IPS-15b (cell line): ENCODE data around the gene C3orf49.

ENCODE experiments used
- H3K27me3 ChIP-seq: one replicate; pipeline ENCODE4 v1.6.1; 2013; ENCODE audit warnings: low read length; ENCODE audit not compliant: control insufficient read depth, insufficient read depth
- H3K36me3 ChIP-seq: one replicate; pipeline ENCODE4 v1.6.1; 2013; ENCODE audit warnings: low read length; ENCODE audit not compliant: control insufficient read depth, insufficient read depth
- H3K4me1 ChIP-seq: one replicate; pipeline ENCODE4 v1.6.1; 2013; ENCODE audit warnings: mild to moderate bottlenecking, low read length; ENCODE audit not compliant: control insufficient read depth, insufficient read depth
- H3K4me3 ChIP-seq: one replicate; pipeline ENCODE4 v1.5.1; 2013; ENCODE audit warnings: low read depth, low read length
- H3K9ac ChIP-seq: one replicate; pipeline ENCODE4 v1.6.1; 2013; ENCODE audit warnings: low read depth, mild to moderate bottlenecking, low read length
- H3K9me3 ChIP-seq: one replicate; pipeline ENCODE4 v1.6.1; 2013; ENCODE audit warnings: mild to moderate bottlenecking, low read length; ENCODE audit not compliant: control insufficient read depth, insufficient read depth

C3orf49 gene

DNA sequence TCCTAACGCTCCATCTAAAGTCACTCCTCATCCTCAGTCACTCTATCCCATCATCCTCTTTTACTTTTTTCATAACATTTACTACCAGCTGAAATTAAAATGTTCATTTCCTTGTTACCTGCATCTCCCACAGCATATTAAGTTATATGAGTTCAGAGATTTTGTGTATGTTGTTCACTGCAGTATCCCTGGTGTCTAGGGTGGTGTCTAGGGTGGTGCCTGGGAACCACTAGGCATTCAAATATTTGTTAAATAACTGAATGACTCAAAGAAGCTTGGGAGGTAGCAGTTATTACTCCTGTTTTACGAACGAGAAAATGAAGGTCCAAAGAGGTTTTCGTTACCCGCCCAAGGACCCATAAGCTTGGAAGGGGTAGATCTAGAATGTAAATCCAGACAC, 1.9 kb upstream of the C3orf49 start:
- H3K27me3 ChIP-seq: no peaks in the 10 kb centered on the region
- peaks cover 2% of the 10 kb centered on the region for H3K4me1 ChIP-seq
- H3K4me3 ChIP-seq: no peak overlapping the region
- no peaks in the 10 kb centered on the region for H3K9me3 ChIP-seq
- no peak overlapping the region for H3K9ac ChIP-seq
- H3K36me3 ChIP-seq: no peaks in the 10 kb centered on the region

GRCh38 chr3:63818282-63819150, 583 bp upstream of the C3orf49 start:
- no peaks in the 10 kb centered on the region for H3K27me3 ChIP-seq
- H3K9ac ChIP-seq: no peak overlapping the region
- peaks cover 2% of the 10 kb centered on the region for H3K4me1 ChIP-seq
- no peak overlapping the region for H3K4me3 ChIP-seq
- H3K36me3 ChIP-seq: no peaks in the 10 kb centered on the region
- H3K9me3 ChIP-seq: no peaks in the 10 kb centered on the region

GRCh38 chr3:63824309-63824708, 5.2 kb downstream of the C3orf49 start:
- no peak overlapping the region for H3K4me3 ChIP-seq
- no peaks in the 10 kb centered on the region for H3K36me3 ChIP-seq
- no peaks in the 10 kb centered on the region for H3K4me1 ChIP-seq
- no peaks in the 10 kb centered on the region for H3K9me3 ChIP-seq
- no peaks in the 10 kb centered on the region for H3K27me3 ChIP-seq
- H3K9ac ChIP-seq: no peak overlapping the region

DNA sequence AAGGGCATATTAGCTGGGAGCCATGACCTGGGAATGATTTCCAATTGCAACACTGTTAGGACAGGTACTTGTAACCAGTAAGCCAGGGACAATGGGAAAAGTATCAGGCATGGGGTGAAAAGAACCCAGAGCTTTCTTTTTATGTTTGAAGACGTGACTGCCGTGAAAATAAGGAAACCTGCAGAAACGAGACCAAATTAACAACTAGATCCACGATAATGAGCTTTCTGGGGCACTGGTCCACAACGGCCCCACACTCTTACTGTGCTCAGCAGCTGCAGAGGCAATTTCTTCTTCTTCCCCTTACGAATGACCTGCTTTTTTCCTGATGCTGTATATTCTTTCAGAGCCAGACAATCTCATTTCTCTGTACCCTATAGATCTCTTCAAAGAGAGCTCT, 11.4 kb downstream of the C3orf49 start:
- no peaks in the 10 kb centered on the region for H3K36me3 ChIP-seq
- H3K4me1 ChIP-seq: no peaks in the 10 kb centered on the region
- no peak overlapping the region for H3K4me3 ChIP-seq
- no peaks in the 10 kb centered on the region for H3K27me3 ChIP-seq
- no peaks in the 10 kb centered on the region for H3K9me3 ChIP-seq
- H3K9ac ChIP-seq: no peak overlapping the region

DNA sequence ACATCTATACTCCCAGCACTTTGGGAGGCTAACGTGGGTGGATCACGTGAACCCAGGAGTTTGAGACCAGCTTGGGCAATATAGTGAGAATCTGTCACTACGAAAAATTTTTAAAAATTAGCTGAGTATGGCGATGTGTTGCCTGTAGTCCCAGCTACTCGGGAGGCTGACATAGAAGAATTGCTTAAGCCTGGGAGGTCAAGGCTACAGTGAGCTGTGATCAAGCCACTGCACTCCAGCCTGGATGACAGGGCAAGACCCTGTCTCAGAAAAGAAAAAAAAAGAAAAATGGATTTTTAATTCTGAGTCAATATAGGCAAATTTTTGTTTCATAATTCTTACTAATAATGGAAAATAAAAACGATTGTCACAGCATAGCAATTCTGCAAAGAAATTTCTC, 13.3 kb downstream of the C3orf49 start:
- Histone ChIP-seq H3K4me3 (no peak overlapping the region), H3K4me1 (no peaks in the 10 kb centered on the region), H3K36me3 (no peaks in the 10 kb centered on the region), H3K9me3 (no peaks in the 10 kb centered on the region), H3K9ac (no peak overlapping the region), H3K27me3 (no peaks in the 10 kb centered on the region)

- no peaks in the 10 kb centered on the region for H3K9me3 ChIP-seq
- H3K4me1 ChIP-seq: no peaks in the 10 kb centered on the region
- H3K9ac ChIP-seq: no peak overlapping the region
- no peak overlapping the region for H3K4me3 ChIP-seq
- H3K36me3 ChIP-seq: no peaks in the 10 kb centered on the region
- H3K27me3 ChIP-seq: no peaks in the 10 kb centered on the region
Measured at GRCh38 chr3:63841704-63842103, 22.6 kb downstream of the C3orf49 start.

DNA sequence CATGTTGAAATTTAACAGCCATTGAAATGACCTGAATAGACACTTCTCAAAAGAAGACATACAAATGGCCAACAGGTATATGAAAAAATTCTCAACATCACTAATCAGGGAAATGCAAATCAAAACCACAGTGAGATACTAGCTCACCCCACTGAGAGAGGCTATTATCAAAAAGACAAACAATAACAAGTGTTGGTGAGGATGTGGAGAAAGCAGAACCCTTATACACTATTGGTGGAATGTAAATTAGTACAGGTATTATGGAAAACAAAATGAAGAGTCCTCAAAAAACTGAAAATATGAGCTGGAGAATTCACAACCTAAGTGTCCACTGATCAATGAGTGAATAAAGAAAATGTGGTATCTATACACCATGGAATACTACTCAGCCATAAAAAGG, 23.0 kb downstream of the C3orf49 start:
- H3K9me3 ChIP-seq: no peaks in the 10 kb centered on the region
- no peaks in the 10 kb centered on the region for H3K4me1 ChIP-seq
- no peaks in the 10 kb centered on the region for H3K36me3 ChIP-seq
- H3K9ac ChIP-seq: no peak overlapping the region
- H3K4me3 ChIP-seq: no peak overlapping the region
- H3K27me3 ChIP-seq: no peaks in the 10 kb centered on the region

DNA sequence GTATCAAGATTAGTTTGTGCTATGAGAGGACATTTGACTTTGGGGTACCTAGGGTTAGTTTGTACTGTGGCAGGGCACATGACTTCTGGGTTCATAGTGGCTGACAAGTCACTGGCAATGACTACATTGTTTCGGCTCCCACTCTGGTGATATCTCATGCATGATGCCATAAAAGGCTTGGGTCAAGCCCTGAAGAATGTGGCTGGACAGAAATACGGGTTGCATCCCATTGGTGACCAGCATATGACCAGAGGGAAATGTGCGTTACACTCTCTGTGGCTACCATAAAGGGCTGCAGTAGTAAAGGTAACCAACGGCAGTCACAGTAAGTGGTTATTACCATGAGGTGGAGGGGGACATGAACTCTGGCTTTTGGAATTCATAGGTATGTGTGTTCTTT, 26.1 kb downstream of the C3orf49 start:
- no peak overlapping the region for H3K9ac ChIP-seq
- no peak overlapping the region for H3K4me3 ChIP-seq
- no peaks in the 10 kb centered on the region for H3K27me3 ChIP-seq
- no peaks in the 10 kb centered on the region for H3K36me3 ChIP-seq
- no peaks in the 10 kb centered on the region for H3K9me3 ChIP-seq
- H3K4me1 ChIP-seq: peaks cover 8% of the 10 kb centered on the region

DNA sequence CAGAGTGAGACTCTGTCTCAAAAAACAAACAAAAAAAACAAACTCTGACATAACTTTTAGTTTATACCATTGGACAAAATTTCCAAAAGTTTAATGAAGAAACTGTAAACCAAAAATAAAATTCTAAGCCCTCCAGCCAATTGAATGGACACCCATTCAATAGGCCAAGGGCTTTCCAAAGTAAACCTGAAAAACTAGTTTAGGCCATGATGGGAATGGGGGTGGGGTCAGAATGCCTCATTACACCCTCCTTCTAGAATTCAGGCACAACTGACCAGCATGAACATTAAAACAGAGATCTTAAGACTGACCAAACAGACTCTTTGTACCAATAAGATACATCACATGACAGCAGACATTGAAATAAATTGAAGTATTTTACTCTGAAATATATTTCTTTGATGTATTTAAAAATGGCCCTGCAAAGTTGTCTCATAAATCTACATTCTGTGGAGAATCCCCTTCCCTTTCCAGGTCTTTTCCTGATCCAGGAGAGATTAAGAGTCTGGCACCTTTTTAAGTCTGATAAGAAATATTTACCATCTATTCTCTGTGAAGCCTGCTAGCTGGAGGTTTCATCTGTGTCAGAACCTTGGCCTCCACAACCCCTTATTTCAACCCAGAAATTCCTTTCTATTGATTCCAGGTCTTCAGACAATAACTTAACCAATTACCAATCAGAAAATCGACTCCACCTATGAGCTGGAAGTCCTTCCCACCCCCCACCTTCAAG, 28.8 kb downstream of the C3orf49 start:
- no peaks in the 10 kb centered on the region for H3K36me3 ChIP-seq
- H3K9ac ChIP-seq: no peak overlapping the region
- H3K27me3 ChIP-seq: no peaks in the 10 kb centered on the region
- no peaks in the 10 kb centered on the region for H3K9me3 ChIP-seq
- peaks cover 8% of the 10 kb centered on the region for H3K4me1 ChIP-seq
- no peak overlapping the region for H3K4me3 ChIP-seq

DNA sequence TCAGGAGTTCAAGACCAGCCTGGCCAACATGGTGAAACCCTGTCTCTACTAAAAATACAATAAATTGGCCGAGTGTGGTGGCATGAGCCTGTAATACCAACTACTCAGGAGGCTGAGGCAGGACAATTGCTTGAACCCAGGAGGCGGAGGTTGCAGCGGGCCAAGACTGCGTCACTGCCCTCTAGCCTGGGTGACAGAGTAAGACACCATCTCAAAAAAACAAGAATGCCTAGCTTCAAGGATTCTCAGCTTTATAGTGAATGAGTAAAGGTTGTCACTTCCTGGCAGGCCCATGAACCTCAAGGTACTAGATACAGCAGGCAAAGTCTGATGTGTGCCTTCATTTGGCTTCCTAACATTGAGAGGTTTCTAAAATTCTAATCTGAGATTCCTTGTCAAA, 30.1 kb downstream of the C3orf49 start:
- Histone ChIP-seq H3K9me3 (no peaks in the 10 kb centered on the region), H3K4me1 (peaks cover 8% of the 10 kb centered on the region), H3K9ac (no peak overlapping the region), H3K27me3 (no peaks in the 10 kb centered on the region), H3K4me3 (no peak overlapping the region), H3K36me3 (no peaks in the 10 kb centered on the region)

GRCh38 chr3:63851287-63851686, 32.2 kb downstream of the C3orf49 start:
- Histone ChIP-seq H3K36me3 (no peaks in the 10 kb centered on the region), H3K27me3 (no peaks in the 10 kb centered on the region), H3K9ac (no peak overlapping the region), H3K9me3 (no peaks in the 10 kb centered on the region), H3K4me3 (no peak overlapping the region), H3K4me1 (peaks cover 21% of the 10 kb centered on the region)

GRCh38 chr3:63853106-63853505, 34.0 kb downstream of the C3orf49 start:
- Histone ChIP-seq H3K9me3 (no peaks in the 10 kb centered on the region), H3K36me3 (no peaks in the 10 kb centered on the region), H3K9ac (no peak overlapping the region), H3K4me1 (peaks cover 24% of the 10 kb centered on the region), H3K27me3 (no peaks in the 10 kb centered on the region), H3K4me3 (no peak overlapping the region)
